ENCODE results near the gene OR2T8. TPM values are rescaled to one million over a fixed set of nuclear protein-coding genes. Genes with fewer than 3 reads are reported as not detected.

OR2T8 gene
- total and polyA plus RNA-seq, 3 experiments from 2014 or later = not detected

DNA sequence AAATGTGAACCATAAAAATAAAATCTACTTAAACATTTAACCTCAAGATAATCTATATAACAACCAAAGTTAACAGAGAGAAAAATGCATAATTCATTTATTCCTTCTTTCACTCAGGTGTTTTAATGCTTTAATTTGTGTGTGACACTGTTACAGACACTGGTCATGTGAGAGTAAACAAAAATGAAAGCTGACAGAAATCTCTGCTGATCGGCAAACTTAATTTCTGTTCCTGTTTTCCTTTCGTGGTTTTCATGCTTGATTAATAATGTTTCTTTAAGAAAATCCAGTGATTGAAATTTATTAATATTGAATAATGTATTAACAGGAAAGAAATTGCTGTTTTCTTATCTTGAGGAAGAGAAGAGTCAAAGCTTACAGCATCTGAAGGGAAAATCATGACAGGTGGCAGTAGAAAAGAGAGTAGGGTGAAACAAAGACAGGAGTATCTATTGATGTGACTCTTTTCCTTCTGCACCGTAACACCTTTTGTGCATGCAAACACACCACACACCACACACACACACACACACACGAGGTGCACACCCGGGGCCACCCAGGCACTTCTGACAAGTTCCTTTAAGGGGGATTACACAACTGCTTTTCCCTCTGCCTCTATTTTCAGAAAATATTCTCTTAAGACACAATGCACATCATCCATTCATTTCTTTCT, 46.6 kb downstream of the OR2T8 start:
- Histone ChIP-seq H3K27me3 (ENCODE audit: insufficient read depth, low read length, poor library complexity, severe bottlenecking) (no peaks in the 10 kb centered on the region), H3K27ac (ENCODE audit: low read depth, low read length) (no peak overlapping the region), H3K4me3 (ENCODE audit: low read length) (no peak overlapping the region), H3K36me3 (ENCODE audit: insufficient read depth, low read length) (no peaks in the 10 kb centered on the region), H3K4me1 (ENCODE audit: insufficient read depth, low read length) (no peaks in the 10 kb centered on the region), H3K9me3 (ENCODE audit: low read length) (no peaks in the 10 kb centered on the region)
- no peaks in the 10 kb centered on the region for H3K27me3 Mint-ChIP-seq
- no peak overlapping the region for H3K27ac Mint-ChIP-seq
- no peaks in the 10 kb centered on the region for H3K36me3 Mint-ChIP-seq
- peaks cover 0 to 5% (median 2%) of the 10 kb centered on the region in 5 donors for H3K9me3 Mint-ChIP-seq
- ChIA-PET CTCF (no interaction called here), POLR2A (no interaction called here)
- no peaks in the 10 kb centered on the region for H3K4me1 Mint-ChIP-seq
- H3K4me3 Mint-ChIP-seq = no peak overlapping the region
- DNase-seq = no peak

Other genes starting within 250 kb of the OR2T8 start
- gene OR13G1, start 240.5 kb upstream of the OR2T8 start, total RNA-seq = not detected
- gene OR13G1, start 240.5 kb upstream of the OR2T8 start, polyA plus RNA-seq = not detected
- not detected for gene OR6F1, start 203.6 kb upstream of the OR2T8 start, total RNA-seq
- not detected for gene OR6F1, start 203.6 kb upstream of the OR2T8 start, polyA plus RNA-seq
- gene OR14K1, start 181.6 kb upstream of the OR2T8 start, total RNA-seq = not detected
- not detected for gene OR14K1, start 181.6 kb upstream of the OR2T8 start, polyA plus RNA-seq
- not detected for gene OR14A2, start 172.1 kb upstream of the OR2T8 start, total RNA-seq
- gene OR14A2, start 172.1 kb upstream of the OR2T8 start, polyA plus RNA-seq = not detected
- not detected for gene OR1C1, start 159.7 kb upstream of the OR2T8 start, total RNA-seq
- not detected for gene OR1C1, start 159.7 kb upstream of the OR2T8 start, polyA plus RNA-seq
- not detected for gene OR14A16, start 96.1 kb upstream of the OR2T8 start, total RNA-seq
- gene OR14A16, start 96.1 kb upstream of the OR2T8 start, polyA plus RNA-seq = not detected
- not detected for gene OR11L1, start 78.4 kb upstream of the OR2T8 start, total RNA-seq
- gene OR11L1, start 78.4 kb upstream of the OR2T8 start, polyA plus RNA-seq = not detected
- under 1 TPM; 0.09 to 0.16 TPM for gene TRIM58, start 63.1 kb upstream of the OR2T8 start, total RNA-seq
- gene TRIM58, start 63.1 kb upstream of the OR2T8 start, polyA plus RNA-seq = 0.08 TPM
- not detected for gene OR2W3, start 24.7 kb upstream of the OR2T8 start, total RNA-seq
- gene OR2W3, start 24.7 kb upstream of the OR2T8 start, polyA plus RNA-seq = not detected
- not detected for gene OR2AJ1, start 4.6 kb downstream of the OR2T8 start, total RNA-seq
- gene OR2AJ1, start 4.6 kb downstream of the OR2T8 start, polyA plus RNA-seq = not detected
- gene OR2L8, start 28.6 kb downstream of the OR2T8 start, total RNA-seq = not detected
- gene OR2L8, start 28.6 kb downstream of the OR2T8 start, polyA plus RNA-seq = not detected
- gene OR2AK2, start 45.0 kb downstream of the OR2T8 start, total RNA-seq = not detected
- gene OR2AK2, start 45.0 kb downstream of the OR2T8 start, polyA plus RNA-seq = not detected
- not detected for gene OR2L5, start 93.4 kb downstream of the OR2T8 start, total RNA-seq
- gene OR2L5, start 93.4 kb downstream of the OR2T8 start, polyA plus RNA-seq = not detected
- gene OR2L2, start 109.8 kb downstream of the OR2T8 start, total RNA-seq = not detected
- gene OR2L2, start 109.8 kb downstream of the OR2T8 start, polyA plus RNA-seq = not detected
- gene OR2L3, start 126.6 kb downstream of the OR2T8 start, total RNA-seq = not detected
- gene OR2L3, start 126.6 kb downstream of the OR2T8 start, polyA plus RNA-seq = not detected
- gene OR2L13, start 174.9 kb downstream of the OR2T8 start, total RNA-seq = not detected
- not detected for gene OR2L13, start 174.9 kb downstream of the OR2T8 start, polyA plus RNA-seq
- gene OR2M5, start 224.9 kb downstream of the OR2T8 start, total RNA-seq = not detected
- not detected for gene OR2M5, start 224.9 kb downstream of the OR2T8 start, polyA plus RNA-seq

Data from CD8-positive, alpha-beta memory T cell (primary cell).